Hepatocyte (in vitro differentiated cells): ENCODE measurements around the gene ATXN7L1. TPM values are rescaled to one million over a fixed set of nuclear protein-coding genes. Genes with fewer than 3 reads are reported as not detected.

ENCODE experiments used
- DNase-seq: peaks from one replicate; pipeline ENCODE4 v3.0.0-alpha.2; 2016; ENCODE audit warnings: low spot score
- H2AFZ ChIP-seq: fragments of 200-600 bp; sonication (generic); 2 replicates; pipeline ENCODE4 v1.6.0; 2016; ENCODE audit warnings: antibody characterized with exemption, mild to moderate bottlenecking
- H3K27ac ChIP-seq: fragments of 200-600 bp; sonication (generic); 2 replicates; pipeline ENCODE4 v1.5.1; 2016; ENCODE audit warnings: mild to moderate bottlenecking
- H3K27me3 ChIP-seq: fragments of 200-600 bp; sonication (generic); 2 replicates; pipeline ENCODE4 v1.6.1; 2016
- H3K36me3 ChIP-seq: fragments of 200-600 bp; sonication (generic); replicated peaks from 2 replicates; pipeline ENCODE4 v1.5.1; 2016; ENCODE audit warnings: low read depth; ENCODE audit not compliant: insufficient read depth
- H3K4me1 ChIP-seq: fragments of 200-600 bp; sonication (generic); 2 replicates; pipeline ENCODE4 v1.5.1; 2016; ENCODE audit warnings: mild to moderate bottlenecking, moderate library complexity; ENCODE audit not compliant: insufficient read depth
- H3K4me2 ChIP-seq: fragments of 200-600 bp; sonication (generic); 2 replicates; pipeline ENCODE4 v1.6.0; 2016
- H3K4me3 ChIP-seq: fragments of 200-600 bp; sonication (generic); 2 replicates; pipeline ENCODE4 v1.5.1; 2016; ENCODE audit warnings: mild to moderate bottlenecking
- H3K79me2 ChIP-seq: fragments of 200-600 bp; sonication (generic); 2 replicates; pipeline ENCODE4 v1.6.0; 2017; ENCODE audit warnings: mild to moderate bottlenecking
- H3K9me2 ChIP-seq: fragments of 200-600 bp; sonication (generic); replicated peaks from 2 replicates; pipeline ENCODE4 v1.6.0; 2017; ENCODE audit warnings: mild to moderate bottlenecking; ENCODE audit not compliant: insufficient read depth
- H3K9me3 ChIP-seq: fragments of 200-600 bp; sonication (generic); 2 replicates; pipeline ENCODE4 v1.5.1; 2016; ENCODE audit warnings: low read depth, mild to moderate bottlenecking
- H4K20me1 ChIP-seq: fragments of 200-600 bp; sonication (generic); 2 replicates; pipeline ENCODE4 v1.6.0; 2016; ENCODE audit warnings: mild to moderate bottlenecking; ENCODE audit not compliant: insufficient read depth, poor library complexity, severe bottlenecking
- CTCF ChIP-seq: fragments of 200-600 bp; sonication (generic); IDR thresholded peaks from 2 replicates; pipeline ENCODE4 v1.5.1; 2016; ENCODE audit warnings: antibody characterized with exemption, mild to moderate bottlenecking; ENCODE audit not compliant: poor library complexity
- EZH2 ChIP-seq: fragments of 200-600 bp; sonication (generic); IDR thresholded peaks from 2 replicates; pipeline ENCODE4 v1.6.1; 2016; ENCODE audit warnings: antibody characterized with exemption, mild to moderate bottlenecking, borderline replicate concordance
- EZH2phosphoT487 ChIP-seq: fragments of 200-600 bp; sonication (generic); IDR thresholded peaks from one replicate; pipeline ENCODE4 v1.6.1; 2018; ENCODE audit warnings: antibody characterized with exemption, mild to moderate bottlenecking, low read depth, moderate library complexity; ENCODE audit not compliant: unreplicated experiment, severe bottlenecking
- WGBS: methylation state at CpG from one replicate; pipeline ENCODE4 v1.1.6; 2016; ENCODE audit warnings: low lambda C conversion rate; ENCODE audit errors: missing lambda C conversion rate; 5-methylcytosine and 5-hydroxymethylcytosine counted together
- polyA plus RNA-seq: library from polyadenylated mRNA; unstranded; fragments of >200 nt; fragmentation: Nextera tagmentation; extraction: Ambion mirVana; gene quantifications from 2 replicates; pipeline ENCODE4 v1.2.1, GENCODE V29; 2016
- total RNA-seq: library from RNA; depleted of rRNA; stranded (reverse); fragments of >200 nt; gene quantifications from 2 replicates; pipeline ENCODE4 v1.2.3, GENCODE V29; 2014

Gene ATXN7L1
- total and polyA plus RNA-seq, 2 experiments from 2014 or later, result 8.9 to 9.3 TPM

- Histone ChIP-seq H4K20me1 (no peaks in the 10 kb centered on the region), H3K9me3 (no peaks in the 10 kb centered on the region), H3K4me1 (no peaks in the 10 kb centered on the region), H3K27me3 (no peaks in the 10 kb centered on the region), H2AFZ (no peak overlapping the region), H3K9me2 (no peaks in the 10 kb centered on the region), H3K4me3 (no peak overlapping the region), H3K4me2 (no peak overlapping the region), H3K27ac (no peak overlapping the region), H3K79me2 (no peaks in the 10 kb centered on the region), H3K36me3 (no peaks in the 10 kb centered on the region)
- TF ChIP-seq EZH2 (no peak), CTCF (no peak), EZH2phosphoT487 (no peak)
- WGBS, result 81% methylated on average over 2 of the region's 2 CpGs
- no peak for DNase-seq
These were observed 30.3 kb upstream of the ATXN7L1 start for GRCh38 chr7:105906695-105907094.

- Histone ChIP-seq H3K36me3 (no peaks in the 10 kb centered on the region), H3K79me2 (peaks cover 2% of the 10 kb centered on the region), H3K4me1 (no peaks in the 10 kb centered on the region), H3K27me3 (no peaks in the 10 kb centered on the region), H4K20me1 (no peaks in the 10 kb centered on the region), H3K9me2 (no peaks in the 10 kb centered on the region), H3K27ac (no peak overlapping the region), H3K4me3 (no peak overlapping the region), H3K4me2 (no peak overlapping the region), H3K9me3 (no peaks in the 10 kb centered on the region), H2AFZ (no peak overlapping the region)
- WGBS, result 82% methylated on average over 8 of the region's 8 CpGs
- DNase-seq, result no peak
- TF ChIP-seq EZH2phosphoT487, result no peak
- TF ChIP-seq EZH2, result no peak
- TF ChIP-seq CTCF, result no peak
These were observed 29.6 kb upstream of the ATXN7L1 start for GRCh38 chr7:105905910-105906568.

- Histone ChIP-seq H2AFZ (no peak overlapping the region), H3K4me1 (no peaks in the 10 kb centered on the region), H3K4me3 (no peak overlapping the region), H3K79me2 (peaks cover 5% of the 10 kb centered on the region), H3K27ac (no peak overlapping the region), H4K20me1 (no peaks in the 10 kb centered on the region), H3K4me2 (no peak overlapping the region), H3K36me3 (no peaks in the 10 kb centered on the region), H3K9me3 (no peaks in the 10 kb centered on the region), H3K9me2 (no peaks in the 10 kb centered on the region), H3K27me3 (no peaks in the 10 kb centered on the region)
- TF ChIP-seq CTCF (no peak), EZH2phosphoT487 (no peak), EZH2 (no peak)
- WGBS, result 74% methylated on average over 11 of the region's 11 CpGs
- no peak for DNase-seq
These were observed 29.0 kb upstream of the ATXN7L1 start for GRCh38 chr7:105905209-105905909.
